ENCODE measurements around the gene ARPC2. TPM values are rescaled to one million over a fixed set of nuclear protein-coding genes. Genes with fewer than 3 reads are reported as not detected.

Gene ARPC2
- total and polyA plus RNA-seq, 2 of the 13 experiments (the other 11 are each of a cell fraction or from before 2014, with no cell fraction given), result 168 to 303 TPM

- TF ChIP-seq ZBTB20 (CRISPR knock-in tag; IDR thresholded peaks at IDR 0.05; ENCODE audit: borderline replicate concordance, low read depth), result no peak; the same call in 1 of the 2 replicates
- TF ChIP-seq, protein P1, sequence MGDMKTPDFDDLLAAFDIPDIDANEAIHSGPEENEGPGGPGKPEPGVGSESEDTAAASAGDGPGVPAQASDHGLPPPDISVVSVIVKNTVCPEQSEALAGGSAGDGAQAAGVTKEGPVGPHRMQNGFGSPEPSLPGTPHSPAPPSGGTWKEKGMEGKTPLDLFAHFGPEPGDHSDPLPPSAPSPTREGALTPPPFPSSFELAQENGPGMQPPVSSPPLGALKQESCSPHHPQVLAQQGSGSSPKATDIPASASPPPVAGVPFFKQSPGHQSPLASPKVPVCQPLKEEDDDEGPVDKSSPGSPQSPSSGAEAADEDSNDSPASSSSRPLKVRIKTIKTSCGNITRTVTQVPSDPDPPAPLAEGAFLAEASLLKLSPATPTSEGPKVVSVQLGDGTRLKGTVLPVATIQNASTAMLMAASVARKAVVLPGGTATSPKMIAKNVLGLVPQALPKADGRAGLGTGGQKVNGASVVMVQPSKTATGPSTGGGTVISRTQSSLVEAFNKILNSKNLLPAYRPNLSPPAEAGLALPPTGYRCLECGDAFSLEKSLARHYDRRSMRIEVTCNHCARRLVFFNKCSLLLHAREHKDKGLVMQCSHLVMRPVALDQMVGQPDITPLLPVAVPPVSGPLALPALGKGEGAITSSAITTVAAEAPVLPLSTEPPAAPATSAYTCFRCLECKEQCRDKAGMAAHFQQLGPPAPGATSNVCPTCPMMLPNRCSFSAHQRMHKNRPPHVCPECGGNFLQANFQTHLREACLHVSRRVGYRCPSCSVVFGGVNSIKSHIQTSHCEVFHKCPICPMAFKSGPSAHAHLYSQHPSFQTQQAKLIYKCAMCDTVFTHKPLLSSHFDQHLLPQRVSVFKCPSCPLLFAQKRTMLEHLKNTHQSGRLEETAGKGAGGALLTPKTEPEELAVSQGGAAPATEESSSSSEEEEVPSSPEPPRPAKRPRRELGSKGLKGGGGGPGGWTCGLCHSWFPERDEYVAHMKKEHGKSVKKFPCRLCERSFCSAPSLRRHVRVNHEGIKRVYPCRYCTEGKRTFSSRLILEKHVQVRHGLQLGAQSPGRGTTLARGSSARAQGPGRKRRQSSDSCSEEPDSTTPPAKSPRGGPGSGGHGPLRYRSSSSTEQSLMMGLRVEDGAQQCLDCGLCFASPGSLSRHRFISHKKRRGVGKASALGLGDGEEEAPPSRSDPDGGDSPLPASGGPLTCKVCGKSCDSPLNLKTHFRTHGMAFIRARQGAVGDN (CRISPR knock-in tag; IDR thresholded peaks at IDR 0.05), result peak; percentile 93
- TF ChIP-seq ZBTB49 (CRISPR knock-in tag; IDR thresholded peaks at IDR 0.05; ENCODE audit: borderline replicate concordance), result no peak
- TF ChIP-seq MYC (CRISPR knock-in tag; IDR thresholded peaks at IDR 0.05; ENCODE audit: borderline replicate concordance), result peak; percentile 25; the same call in 1 of the 2 replicates
- TF ChIP-seq ZNF605 (CRISPR knock-in tag; IDR thresholded peaks at IDR 0.05), result no peak
- TF ChIP-seq MLXIP (CRISPR knock-in tag; IDR thresholded peaks at IDR 0.05; ENCODE audit: borderline replicate concordance), result no peak
- no peak for TF ChIP-seq TOPORS (CRISPR knock-in tag; IDR thresholded peaks at IDR 0.05)
- TF ChIP-seq GATAD1 (CRISPR knock-in tag; IDR thresholded peaks at IDR 0.05), result no peak
- TF ChIP-seq ZBTB38 (CRISPR knock-in tag; IDR thresholded peaks at IDR 0.05), result peak; percentile 41; the same call in 1 of the 2 replicates
- TF ChIP-seq IRX3 (CRISPR knock-in tag; IDR thresholded peaks at IDR 0.05; ENCODE audit: borderline replicate concordance, low read depth), result no peak
- no peak for TF ChIP-seq ZNF670 (CRISPR knock-in tag; IDR thresholded peaks at IDR 0.05; ENCODE audit: borderline replicate concordance)
- TF ChIP-seq, protein P2, sequence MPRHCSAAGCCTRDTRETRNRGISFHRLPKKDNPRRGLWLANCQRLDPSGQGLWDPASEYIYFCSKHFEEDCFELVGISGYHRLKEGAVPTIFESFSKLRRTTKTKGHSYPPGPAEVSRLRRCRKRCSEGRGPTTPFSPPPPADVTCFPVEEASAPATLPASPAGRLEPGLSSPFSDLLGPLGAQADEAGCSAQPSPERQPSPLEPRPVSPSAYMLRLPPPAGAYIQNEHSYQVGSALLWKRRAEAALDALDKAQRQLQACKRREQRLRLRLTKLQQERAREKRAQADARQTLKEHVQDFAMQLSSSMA (CRISPR knock-in tag; IDR thresholded peaks at IDR 0.05), result no peak
- TF ChIP-seq ZFY (CRISPR knock-in tag; IDR thresholded peaks at IDR 0.05), result peak; percentile 48; the same call in 1 of the 2 replicates
- no peak for TF ChIP-seq ARNT2 (CRISPR knock-in tag; IDR thresholded peaks at IDR 0.05; ENCODE audit: low read depth)
These were observed 48.0 kb downstream of the ARPC2 start (continued) for GRCh38 chr2:218264773-218265561.
